Uterus (tissue), 2 donors: Measurements from ENCODE around the gene KRT37.

Experiments used
- POLR2A ChIP-seq, 2 donors: fragments of 450-650 bp; IDR thresholded peaks; one replicate each; pipeline ENCODE4 v1.6.1; 2016; ENCODE audit warnings: antibody characterized with exemption in 2 of 2, mild to moderate bottlenecking in 1 of 2, moderate library complexity in 1 of 2
- TF ChIP-seq, protein P1 (sequence below), 4 experiments: fragments of 200-600 bp in 2 of 4; fragments of 450-650 bp in 2 of 4; sonication (generic) in 2 of 4; IDR thresholded peaks; one replicate each; pipeline ENCODE4 v1.5.1; 2016 to 2019; ENCODE audit warnings: antibody characterized with exemption in 4 of 4, mild to moderate bottlenecking in 2 of 4, moderate library complexity in 1 of 4

DNA sequence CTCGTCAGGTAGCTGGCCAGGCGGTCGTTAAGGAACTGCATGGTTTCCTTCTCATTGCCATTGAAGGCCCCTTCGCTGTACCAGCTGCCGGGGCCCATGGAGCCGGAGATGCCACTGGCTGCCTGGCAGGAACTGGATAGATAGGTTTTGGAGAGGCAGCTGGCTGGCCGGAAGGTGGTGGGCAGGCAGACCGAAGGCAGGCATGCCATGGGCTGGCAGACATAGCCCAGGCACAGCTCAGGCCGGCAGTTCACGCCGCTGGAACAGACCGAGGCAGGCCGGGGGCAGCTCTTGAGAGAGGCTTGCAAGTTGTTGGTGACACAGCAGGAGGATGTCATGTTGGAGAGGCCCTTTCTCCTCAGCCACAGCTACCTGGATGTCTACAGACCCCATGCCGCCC is 42.6 kb upstream of the KRT37 start, which contains the start of gene KRT32:
- TF ChIP-seq, protein P1, sequence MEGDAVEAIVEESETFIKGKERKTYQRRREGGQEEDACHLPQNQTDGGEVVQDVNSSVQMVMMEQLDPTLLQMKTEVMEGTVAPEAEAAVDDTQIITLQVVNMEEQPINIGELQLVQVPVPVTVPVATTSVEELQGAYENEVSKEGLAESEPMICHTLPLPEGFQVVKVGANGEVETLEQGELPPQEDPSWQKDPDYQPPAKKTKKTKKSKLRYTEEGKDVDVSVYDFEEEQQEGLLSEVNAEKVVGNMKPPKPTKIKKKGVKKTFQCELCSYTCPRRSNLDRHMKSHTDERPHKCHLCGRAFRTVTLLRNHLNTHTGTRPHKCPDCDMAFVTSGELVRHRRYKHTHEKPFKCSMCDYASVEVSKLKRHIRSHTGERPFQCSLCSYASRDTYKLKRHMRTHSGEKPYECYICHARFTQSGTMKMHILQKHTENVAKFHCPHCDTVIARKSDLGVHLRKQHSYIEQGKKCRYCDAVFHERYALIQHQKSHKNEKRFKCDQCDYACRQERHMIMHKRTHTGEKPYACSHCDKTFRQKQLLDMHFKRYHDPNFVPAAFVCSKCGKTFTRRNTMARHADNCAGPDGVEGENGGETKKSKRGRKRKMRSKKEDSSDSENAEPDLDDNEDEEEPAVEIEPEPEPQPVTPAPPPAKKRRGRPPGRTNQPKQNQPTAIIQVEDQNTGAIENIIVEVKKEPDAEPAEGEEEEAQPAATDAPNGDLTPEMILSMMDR (IDR thresholded peaks at IDR 0.05): no peak
- TF ChIP-seq POLR2A (IDR thresholded peaks at IDR 0.05): no peak
